AG10803 (cell line): ENCODE measurements around the gene PCDHB11.
"Not testable (repeated sequence)": the region's sequence is repeated elsewhere in the genome, so short reads cannot be mapped to it uniquely, and the experiment has no call there.

Experiments
- DNase-seq: peaks from one replicate; pipeline ENCODE4 v3.0.0; 2010; ENCODE audit warnings: low read depth
- H3K4me3 ChIP-seq: 2 replicates; pipeline ENCODE4 v1.5.1; 2011; ENCODE audit warnings: mild to moderate bottlenecking, low read length, control low read depth
- TF ChIP-seq, protein P1 (sequence below): conservative IDR thresholded peaks from 2 replicates; pipeline ENCODE4 v1.5.1; 2011; ENCODE audit warnings: mild to moderate bottlenecking, low read length, control low read depth, inconsistent platforms

PCDHB11 gene

DNA sequence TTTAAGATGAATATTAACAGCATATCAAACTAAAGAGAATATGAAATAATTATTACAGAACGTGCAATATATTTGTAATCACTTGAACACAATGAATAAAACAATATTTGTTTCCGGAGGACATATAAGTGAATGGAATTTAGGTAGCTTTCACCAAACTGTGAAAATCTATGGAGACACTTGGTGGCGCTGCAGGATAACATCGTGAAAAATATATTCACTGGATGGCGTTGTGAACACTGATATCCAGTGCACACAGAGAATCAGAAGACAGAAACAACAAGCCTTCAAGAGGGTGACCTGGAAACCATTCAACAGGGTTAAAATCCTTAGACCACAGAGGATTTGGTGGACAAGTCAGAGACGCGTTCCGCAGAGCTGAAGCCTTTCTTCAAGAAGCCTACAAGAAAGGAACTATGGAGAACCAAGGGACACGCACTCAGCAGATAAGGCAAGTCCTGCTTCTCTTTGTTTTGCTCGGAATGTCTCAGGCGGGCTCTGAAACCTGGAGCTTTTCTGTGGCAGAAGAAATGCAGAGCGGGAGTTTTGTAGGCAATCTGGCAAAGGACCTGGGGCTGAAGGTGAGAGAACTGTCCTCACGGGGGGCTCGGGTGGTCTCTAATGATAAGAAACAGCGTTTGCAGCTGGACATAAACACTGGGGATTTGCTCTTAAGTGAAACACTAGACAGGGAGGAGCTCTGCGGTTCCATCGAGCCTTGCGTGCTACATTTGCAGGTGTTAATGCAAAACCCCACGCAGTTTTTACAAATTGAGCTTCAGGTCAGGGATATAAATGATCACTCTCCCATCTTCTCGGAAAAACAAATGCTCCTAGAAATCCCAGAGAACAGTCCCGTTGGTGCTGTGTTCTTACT, at the start of gene PCDHB11:
Gene PCDHB11, plus strand, starts transcription at position 269 of the 877 bp plus-strand sequence. Its CDS starts 148 bp downstream, at position 417.
- H3K4me3 ChIP-seq, result no peak within 1 kb of the TSS; the same call in 1 of the 2 replicates
- TF ChIP-seq, protein P1, sequence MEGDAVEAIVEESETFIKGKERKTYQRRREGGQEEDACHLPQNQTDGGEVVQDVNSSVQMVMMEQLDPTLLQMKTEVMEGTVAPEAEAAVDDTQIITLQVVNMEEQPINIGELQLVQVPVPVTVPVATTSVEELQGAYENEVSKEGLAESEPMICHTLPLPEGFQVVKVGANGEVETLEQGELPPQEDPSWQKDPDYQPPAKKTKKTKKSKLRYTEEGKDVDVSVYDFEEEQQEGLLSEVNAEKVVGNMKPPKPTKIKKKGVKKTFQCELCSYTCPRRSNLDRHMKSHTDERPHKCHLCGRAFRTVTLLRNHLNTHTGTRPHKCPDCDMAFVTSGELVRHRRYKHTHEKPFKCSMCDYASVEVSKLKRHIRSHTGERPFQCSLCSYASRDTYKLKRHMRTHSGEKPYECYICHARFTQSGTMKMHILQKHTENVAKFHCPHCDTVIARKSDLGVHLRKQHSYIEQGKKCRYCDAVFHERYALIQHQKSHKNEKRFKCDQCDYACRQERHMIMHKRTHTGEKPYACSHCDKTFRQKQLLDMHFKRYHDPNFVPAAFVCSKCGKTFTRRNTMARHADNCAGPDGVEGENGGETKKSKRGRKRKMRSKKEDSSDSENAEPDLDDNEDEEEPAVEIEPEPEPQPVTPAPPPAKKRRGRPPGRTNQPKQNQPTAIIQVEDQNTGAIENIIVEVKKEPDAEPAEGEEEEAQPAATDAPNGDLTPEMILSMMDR, result no peak
- no peak for DNase-seq

DNA sequence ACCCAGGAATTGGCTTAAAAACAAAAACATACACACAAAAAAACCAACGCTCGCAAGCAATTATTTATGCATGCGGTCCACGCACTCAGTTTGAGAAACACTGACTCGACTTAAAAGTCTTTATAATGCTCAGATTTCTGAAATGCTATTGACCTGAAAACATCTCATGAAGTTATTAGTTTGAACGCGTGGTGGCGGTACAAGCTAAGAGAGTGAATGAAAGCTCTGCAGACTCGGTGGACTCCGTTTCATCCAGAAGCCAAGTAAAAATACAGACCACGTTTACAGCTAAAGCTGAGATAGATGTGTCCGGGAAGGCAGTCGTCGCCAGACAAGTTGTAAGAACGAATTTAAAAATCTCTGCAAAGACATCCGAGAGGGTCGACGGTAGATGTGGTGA, 49.6 kb upstream of the PCDHB11 start, which contains the start of gene PCDHB6:
Gene PCDHB6, plus strand, starts transcription at position 246 of the 400 bp plus-strand sequence. CDS start 201 bp downstream, outside the sequence.
- TF ChIP-seq, protein P1, result peak; percentile 47
- peak; percentile 18 for DNase-seq
- peak within 1 kb of the TSS; percentile 35 for H3K4me3 ChIP-seq

DNA sequence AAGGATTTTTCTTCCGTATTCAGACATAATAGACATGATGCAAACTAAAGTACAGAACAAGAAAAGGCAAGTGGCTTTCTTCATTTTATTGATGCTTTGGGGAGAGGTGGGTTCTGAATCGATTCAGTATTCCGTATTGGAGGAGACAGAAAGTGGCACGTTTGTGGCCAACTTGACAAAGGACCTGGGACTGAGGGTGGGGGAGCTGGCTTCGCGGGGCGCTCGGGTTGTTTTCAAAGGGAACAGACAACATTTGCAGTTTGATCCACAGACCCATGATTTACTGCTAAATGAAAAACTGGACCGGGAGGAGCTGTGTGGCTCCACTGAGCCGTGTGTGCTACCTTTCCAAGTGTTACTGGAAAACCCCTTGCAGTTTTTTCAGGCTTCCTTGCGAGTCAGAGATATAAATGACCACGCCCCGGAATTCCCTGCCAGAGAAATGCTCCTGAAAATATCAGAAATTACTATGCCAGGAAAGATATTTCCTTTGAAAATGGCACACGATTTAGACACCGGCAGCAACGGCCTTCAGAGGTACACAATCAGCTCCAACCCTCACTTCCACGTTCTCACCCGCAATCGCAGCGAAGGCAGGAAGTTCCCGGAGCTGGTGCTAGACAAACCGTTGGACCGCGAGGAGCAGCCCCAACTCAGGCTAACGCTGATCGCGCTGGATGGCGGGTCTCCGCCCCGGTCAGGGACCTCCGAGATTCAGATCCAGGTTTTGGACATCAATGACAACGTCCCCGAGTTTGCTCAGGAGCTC, 49.0 kb upstream of the PCDHB11 start:
- DNase-seq, result no peak
- H3K4me3 ChIP-seq, result peak overlapping the region; percentile 35
- TF ChIP-seq, protein P1, result no peak

DNA sequence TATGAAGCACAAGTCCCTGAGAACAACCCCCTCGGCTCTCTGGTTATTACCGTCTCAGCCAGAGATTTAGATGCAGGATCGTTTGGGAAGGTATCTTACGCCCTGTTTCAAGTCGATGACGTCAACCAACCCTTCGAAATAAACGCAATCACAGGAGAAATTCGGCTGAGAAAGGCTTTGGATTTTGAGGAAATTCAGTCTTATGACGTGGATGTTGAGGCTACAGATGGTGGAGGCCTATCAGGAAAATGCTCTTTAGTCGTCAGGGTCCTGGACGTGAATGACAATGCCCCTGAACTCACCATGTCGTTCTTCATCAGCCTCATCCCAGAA, 48.5 kb upstream of the PCDHB11 start:
- no peak for DNase-seq
- no peak overlapping the region for H3K4me3 ChIP-seq
- TF ChIP-seq, protein P1, result no peak

DNA sequence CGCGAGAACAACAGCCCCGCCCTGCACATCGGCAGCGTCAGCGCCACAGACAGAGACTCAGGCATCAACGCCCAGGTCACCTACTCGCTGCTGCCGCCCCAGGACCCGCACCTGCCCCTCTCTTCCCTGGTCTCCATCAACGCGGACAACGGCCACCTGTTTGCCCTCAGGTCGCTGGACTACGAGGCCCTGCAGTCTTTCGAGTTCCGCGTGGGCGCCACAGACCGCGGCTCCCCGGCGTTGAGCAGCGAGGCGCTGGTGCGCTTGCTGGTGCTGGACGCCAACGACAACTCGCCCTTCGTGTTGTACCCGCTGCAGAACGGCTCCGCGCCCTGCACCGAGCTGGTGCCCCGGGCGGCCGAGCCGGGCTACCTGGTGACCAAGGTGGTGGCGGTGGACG, 47.8 kb upstream of the PCDHB11 start:
- DNase-seq, H3K4me3 ChIP-seq: not testable (repeated sequence)

DNA sequence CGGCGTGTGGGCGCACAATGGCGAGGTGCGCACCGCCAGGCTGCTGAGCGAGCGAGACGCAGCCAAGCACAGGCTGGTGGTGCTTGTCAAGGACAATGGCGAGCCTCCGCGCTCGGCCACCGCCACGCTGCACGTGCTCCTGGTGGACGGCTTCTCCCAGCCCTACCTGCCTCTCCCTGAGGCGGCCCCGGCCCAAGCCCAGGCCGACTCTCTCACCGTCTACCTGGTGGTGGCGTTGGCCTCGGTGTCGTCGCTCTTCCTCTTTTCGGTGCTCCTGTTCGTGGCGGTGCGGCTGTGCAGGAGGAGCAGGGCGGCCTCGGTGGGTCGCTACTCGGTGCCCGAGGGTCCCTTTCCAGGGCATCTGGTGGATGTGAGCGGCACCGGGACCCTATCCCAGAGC, 47.3 kb upstream of the PCDHB11 start:
- H3K4me3 ChIP-seq, DNase-seq: not testable (repeated sequence)

DNA sequence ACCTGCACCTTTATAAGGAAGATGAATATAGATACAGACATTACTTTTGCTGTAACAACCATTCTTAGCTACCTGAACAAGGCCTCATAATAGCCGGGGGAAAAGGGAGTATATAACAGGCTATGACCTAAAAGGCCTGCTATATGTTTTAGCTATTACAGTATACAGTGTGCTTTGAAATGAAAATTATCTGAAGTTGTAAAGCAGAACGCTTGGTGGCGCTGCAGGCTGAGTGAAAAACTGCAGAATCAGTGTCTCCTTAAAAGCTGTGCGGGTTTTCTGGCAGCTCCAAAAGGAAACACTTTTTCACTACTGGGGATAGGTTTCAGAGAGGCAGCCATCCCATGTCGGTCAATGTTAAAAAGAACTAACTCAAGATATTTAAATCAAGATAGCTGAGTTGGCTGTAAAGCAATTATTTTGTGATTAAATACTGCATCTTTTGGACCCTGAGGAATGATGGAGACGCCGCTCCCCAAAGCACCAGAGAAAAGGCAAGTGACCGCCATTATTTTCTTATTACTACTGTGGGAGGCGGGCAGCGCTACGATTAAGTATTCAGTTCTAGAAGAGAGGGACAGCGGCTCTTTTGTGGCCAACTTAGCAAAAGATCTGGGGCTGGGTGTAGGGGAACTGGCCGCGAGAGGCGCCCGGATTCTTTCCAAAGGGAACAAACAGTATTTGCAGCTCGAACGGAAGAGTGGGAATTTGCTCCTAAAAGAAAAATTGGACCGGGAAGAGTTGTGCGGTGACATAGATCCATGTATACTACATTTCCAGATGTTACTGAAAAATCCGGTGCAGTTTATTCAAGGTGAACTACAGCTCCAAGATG, 43.7 kb upstream of the PCDHB11 start:
- no peak for DNase-seq
- no peak overlapping the region for H3K4me3 ChIP-seq
- TF ChIP-seq, protein P1, result no peak

DNA sequence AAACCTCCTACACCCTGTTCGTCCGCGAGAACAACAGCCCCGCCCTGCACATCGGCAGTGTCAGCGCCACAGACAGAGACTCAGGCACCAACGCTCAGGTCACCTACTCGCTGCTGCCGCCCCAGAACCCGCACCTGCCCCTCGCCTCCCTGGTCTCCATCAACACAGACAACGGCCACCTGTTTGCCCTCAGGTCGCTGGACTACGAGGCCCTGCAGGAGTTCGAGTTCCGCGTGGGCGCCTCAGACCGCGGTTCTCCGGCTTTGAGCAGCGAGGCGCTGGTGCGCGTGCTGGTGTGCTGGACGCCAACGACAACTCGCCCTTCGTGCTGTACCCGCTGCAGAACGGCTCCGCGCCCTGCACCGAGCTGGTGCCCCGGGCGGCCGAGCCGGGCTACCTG, 42.1 kb upstream of the PCDHB11 start:
- not testable (repeated sequence) for H3K4me3 ChIP-seq, DNase-seq

DNA sequence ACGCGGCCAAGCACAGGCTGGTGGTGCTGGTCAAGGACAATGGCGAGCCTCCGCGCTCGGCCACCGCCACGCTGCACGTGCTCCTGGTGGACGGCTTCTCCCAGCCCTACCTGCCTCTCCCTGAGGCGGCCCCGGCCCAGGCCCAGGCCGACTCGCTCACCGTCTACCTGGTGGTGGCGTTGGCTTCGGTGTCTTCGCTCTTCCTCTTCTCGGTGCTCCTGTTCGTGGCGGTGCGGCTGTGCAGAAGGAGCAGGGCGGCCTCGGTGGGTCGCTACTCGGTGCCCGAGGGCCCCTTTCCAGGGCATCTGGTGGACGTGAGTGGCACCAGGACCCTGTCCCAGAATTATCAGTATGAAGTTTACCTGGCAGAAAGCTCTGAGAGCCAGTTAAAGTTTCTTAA, 41.5 kb upstream of the PCDHB11 start:
- not testable (repeated sequence) for H3K4me3 ChIP-seq, DNase-seq
